ENCODE data around the gene EHBP1. TPM values are rescaled to one million over a fixed set of nuclear protein-coding genes. Genes with fewer than 3 reads are reported as not detected.
"Not testable (repeated sequence)": the region's sequence is repeated elsewhere in the genome, so short reads cannot be mapped to it uniquely, and the experiment has no call there.

EHBP1 gene
- total RNA-seq, 4 donors from 2014 or later = 42.9 to 116 (median 58.3) TPM

DNA sequence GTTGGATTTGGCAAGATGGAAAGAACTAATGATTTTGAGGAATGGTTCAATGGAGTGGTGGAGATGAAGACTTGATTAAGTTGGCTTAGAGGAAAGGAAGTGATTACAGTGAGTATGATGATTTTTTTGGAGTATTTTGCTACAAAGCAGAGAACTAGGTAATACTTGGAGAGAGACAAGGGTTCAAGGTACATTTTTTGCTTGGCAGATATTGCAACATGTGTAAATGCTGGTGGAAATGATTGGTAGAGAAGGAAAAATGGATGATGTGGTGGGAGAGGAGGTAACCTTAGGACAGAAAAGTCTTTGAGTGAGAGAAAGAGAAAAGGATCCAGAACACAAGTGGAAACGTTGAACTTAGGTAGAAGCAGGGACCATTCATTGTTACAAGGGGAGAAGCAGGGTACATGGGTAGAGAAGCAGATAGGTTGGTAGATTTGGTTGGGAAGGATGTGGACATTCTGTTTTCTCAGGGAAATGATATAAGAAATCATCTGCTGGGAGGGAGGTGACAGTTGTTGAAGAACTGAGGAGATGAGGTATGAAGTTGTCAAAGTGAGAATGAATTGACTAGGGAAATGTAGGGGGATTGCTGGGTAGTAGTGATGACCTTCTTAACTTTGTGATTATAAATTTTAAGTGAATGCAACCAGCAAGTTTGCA is 6.5 kb downstream of the EHBP1 start:
- Histone ChIP-seq H3K36me3 (no peaks in the 10 kb centered on the region), H3K9me3 (no peaks in the 10 kb centered on the region), H3K27ac (no peak overlapping the region), H3K27me3 (no peaks in the 10 kb centered on the region), H3K4me1 (peaks cover 43% of the 10 kb centered on the region), H3K4me3 (no peak overlapping the region)
- TF ChIP-seq, protein P1, sequence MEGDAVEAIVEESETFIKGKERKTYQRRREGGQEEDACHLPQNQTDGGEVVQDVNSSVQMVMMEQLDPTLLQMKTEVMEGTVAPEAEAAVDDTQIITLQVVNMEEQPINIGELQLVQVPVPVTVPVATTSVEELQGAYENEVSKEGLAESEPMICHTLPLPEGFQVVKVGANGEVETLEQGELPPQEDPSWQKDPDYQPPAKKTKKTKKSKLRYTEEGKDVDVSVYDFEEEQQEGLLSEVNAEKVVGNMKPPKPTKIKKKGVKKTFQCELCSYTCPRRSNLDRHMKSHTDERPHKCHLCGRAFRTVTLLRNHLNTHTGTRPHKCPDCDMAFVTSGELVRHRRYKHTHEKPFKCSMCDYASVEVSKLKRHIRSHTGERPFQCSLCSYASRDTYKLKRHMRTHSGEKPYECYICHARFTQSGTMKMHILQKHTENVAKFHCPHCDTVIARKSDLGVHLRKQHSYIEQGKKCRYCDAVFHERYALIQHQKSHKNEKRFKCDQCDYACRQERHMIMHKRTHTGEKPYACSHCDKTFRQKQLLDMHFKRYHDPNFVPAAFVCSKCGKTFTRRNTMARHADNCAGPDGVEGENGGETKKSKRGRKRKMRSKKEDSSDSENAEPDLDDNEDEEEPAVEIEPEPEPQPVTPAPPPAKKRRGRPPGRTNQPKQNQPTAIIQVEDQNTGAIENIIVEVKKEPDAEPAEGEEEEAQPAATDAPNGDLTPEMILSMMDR (IDR thresholded peaks at IDR 0.05) = no peak
- TF ChIP-seq POLR2AphosphoS5 (IDR thresholded peaks at IDR 0.05) = no peak
- TF ChIP-seq POLR2A (IDR thresholded peaks at IDR 0.05) = no peak
- no peak for TF ChIP-seq EP300 (IDR thresholded peaks at IDR 0.05)
- no peak for DNase-seq (ENCODE audit: low spot score in 2 of 2)
- WGBS = 91% methylated on average over 1 of the region's 1 CpG

DNA sequence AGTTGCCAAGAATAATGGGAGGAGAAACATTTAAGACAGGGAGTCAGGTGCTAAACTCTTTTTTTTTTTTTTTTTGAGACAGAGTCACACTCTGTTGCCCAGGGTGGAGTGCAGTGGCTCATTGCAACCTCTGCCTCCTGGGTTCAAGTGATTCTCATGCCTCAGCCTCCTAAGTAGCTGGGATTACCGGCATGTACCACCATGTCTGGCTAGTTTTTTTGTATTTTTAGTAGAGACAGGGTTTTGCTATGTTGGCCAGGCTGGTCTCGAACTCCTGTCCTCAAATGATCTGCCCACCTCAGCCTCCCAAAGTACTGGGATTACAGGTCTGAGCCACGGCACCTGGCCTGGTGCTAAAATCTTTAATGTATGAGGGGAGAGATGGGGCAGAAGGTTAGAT is 7.7 kb downstream of the EHBP1 start:
- H3K27me3 ChIP-seq; DNase-seq (ENCODE audit: low spot score in 2 of 2): not testable (repeated sequence)
- peaks cover 32% of the 10 kb centered on the region for H3K4me1 ChIP-seq

DNA sequence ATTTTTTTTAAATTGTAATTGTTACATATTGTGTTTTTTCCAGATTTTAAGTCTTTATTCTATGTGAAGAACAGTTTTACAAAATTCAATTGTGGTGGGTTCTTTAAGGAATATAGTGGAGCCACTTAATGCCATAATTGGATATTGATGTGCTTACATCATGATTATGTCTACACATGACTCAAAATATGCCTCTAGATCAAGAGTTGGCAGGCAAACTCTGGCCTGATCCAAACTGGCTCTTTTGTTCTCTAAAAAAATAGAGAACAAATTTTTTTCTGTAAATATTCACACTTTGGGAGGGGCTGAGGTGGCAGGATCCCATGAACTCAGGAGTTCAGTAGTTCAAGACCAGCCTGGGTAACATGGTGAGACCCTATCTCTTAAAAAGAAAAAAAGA is 8.3 kb downstream of the EHBP1 start:
- TF ChIP-seq, protein P1 (IDR thresholded peaks at IDR 0.05) = no peak
- TF ChIP-seq POLR2A (IDR thresholded peaks at IDR 0.05) (no peak), EP300 (IDR thresholded peaks at IDR 0.05) (no peak), POLR2AphosphoS5 (IDR thresholded peaks at IDR 0.05) (no peak)
- Histone ChIP-seq H3K36me3 (no peaks in the 10 kb centered on the region), H3K4me1 (peaks cover 29% of the 10 kb centered on the region)

More for the DNA sequence above, 7.7 kb downstream of the EHBP1 start:
- 94% methylated on average over 3 of the region's 3 CpGs for WGBS
- not testable (repeated sequence) for H3K4me3 ChIP-seq, H3K27ac ChIP-seq, H3K9me3 ChIP-seq, H3K36me3 ChIP-seq

DNA sequence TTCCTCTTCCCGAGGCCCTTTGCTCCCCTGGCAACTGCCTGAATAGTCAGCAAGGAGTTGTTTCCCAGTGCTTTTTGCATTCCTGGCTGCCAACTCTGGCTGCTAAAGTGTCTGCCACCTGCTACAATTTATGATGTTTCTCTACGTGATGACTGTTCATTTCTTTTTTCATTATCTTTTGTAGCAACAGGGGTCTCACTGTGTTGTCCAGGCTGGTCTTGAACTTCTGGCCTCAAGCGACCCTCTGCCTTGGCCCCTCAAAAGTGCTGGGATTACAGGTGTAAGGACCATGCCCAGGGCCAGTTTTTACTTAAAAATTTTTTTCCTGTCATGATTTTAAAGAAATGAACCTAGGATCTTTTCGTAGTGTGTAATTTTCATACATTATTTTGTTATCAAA is 11.3 kb downstream of the EHBP1 start:
- 87% methylated on average over 4 of the region's 4 CpGs for WGBS
- no peaks in the 10 kb centered on the region for H3K9me3 ChIP-seq
- H3K27ac ChIP-seq = no peak overlapping the region
- H3K27me3 ChIP-seq = no peaks in the 10 kb centered on the region
- peaks cover 4% of the 10 kb centered on the region for H3K4me1 ChIP-seq
- H3K36me3 ChIP-seq = no peaks in the 10 kb centered on the region
- TF ChIP-seq POLR2A (IDR thresholded peaks at IDR 0.05) (no peak), POLR2AphosphoS5 (IDR thresholded peaks at IDR 0.05) (no peak), EP300 (IDR thresholded peaks at IDR 0.05) (no peak)
- TF ChIP-seq, protein P1 (IDR thresholded peaks at IDR 0.05) = no peak
- no peak overlapping the region for H3K4me3 ChIP-seq
- DNase-seq (ENCODE audit: low spot score in 2 of 2) = no peak

More for the DNA sequence above, 8.3 kb downstream of the EHBP1 start:
- Histone ChIP-seq H3K9me3 (no peaks in the 10 kb centered on the region), H3K27me3 (no peaks in the 10 kb centered on the region), H3K27ac (no peak overlapping the region), H3K4me3 (no peak overlapping the region)
- no peak for DNase-seq (ENCODE audit: low spot score in 2 of 2)

DNA sequence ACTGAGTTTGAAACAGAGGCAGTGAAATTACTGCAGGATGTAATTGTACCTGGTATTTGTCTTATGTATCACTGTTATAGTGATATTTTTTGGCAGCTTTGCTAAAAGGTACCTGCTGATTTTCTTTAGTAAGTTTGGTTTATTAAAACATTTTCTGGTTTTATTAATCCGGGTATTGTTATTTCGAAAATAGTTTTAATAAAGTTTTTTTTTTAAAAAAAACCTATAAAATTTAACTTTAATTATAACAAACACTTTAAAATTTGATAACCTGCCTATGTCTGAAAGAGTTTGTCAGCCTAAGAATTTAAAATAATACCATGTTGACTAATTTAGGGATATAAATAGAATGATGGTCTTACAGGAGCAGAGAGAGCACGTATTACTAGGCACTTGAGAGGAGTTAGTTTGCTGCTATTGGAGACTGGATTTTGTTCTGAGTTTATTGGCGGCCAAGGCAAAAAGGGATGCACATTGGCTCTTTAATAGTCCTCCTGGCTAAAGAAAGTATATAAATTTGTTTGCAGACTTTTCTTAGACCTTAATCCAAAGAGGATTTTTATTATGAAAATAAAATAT is 12.1 kb downstream of the EHBP1 start:
- TF ChIP-seq, protein P1 (IDR thresholded peaks at IDR 0.05) = no peak
- no peak for TF ChIP-seq POLR2A (IDR thresholded peaks at IDR 0.05)
- TF ChIP-seq POLR2AphosphoS5 (IDR thresholded peaks at IDR 0.05) = no peak
- TF ChIP-seq EP300 (IDR thresholded peaks at IDR 0.05) = no peak
- DNase-seq (ENCODE audit: low spot score in 2 of 2) = no peak
- Histone ChIP-seq H3K9me3 (no peaks in the 10 kb centered on the region), H3K36me3 (no peaks in the 10 kb centered on the region), H3K4me3 (no peak overlapping the region), H3K27ac (no peak overlapping the region), H3K4me1 (no peaks in the 10 kb centered on the region), H3K27me3 (no peaks in the 10 kb centered on the region)
- WGBS = 93% methylated on average over 4 of the region's 4 CpGs

Measured in suprapubic skin (tissue), 4 donors.